GM12878 (cell line): ENCODE results near the gene DSC2. TPM values are rescaled to one million over a fixed set of nuclear protein-coding genes. Genes with fewer than 3 reads are reported as not detected.

Experiments
- ATAC-seq: fragments of 200-7000 bp; cut with Tn5 transposase; 3 replicates; pipeline ENCODE4 v1.9.1; 2020; ENCODE audit warnings: mild to moderate bottlenecking, moderate library complexity
- BruUV-seq: library from RNA; stranded (reverse); fragments of 400-500 nt; replicated peaks from 2 replicates; lab custom pipeline; 2021; lab: Mats Ljungman, UMichigan
- CTCF ChIA-PET: fragments of 300-600 bp; sonication (Branson Sonifier 250); formaldehyde crosslinking; extraction: SDS; loops from one replicate; lab custom pipeline; 2021; ENCODE audit warnings: inconsistent platforms; lab: Yijun Ruan, JAX
- POLR2A ChIA-PET: fragments of 350-600 bp; formaldehyde crosslinking; extraction: SDS; loops from one replicate; lab custom pipeline; 2021; ENCODE audit warnings: inconsistent platforms; lab: Charles Lee
- RAD21 ChIA-PET: fragments of 300-600 bp; sonication (Branson Sonifier 250); formaldehyde crosslinking; loops from one replicate; lab custom pipeline; 2023; ENCODE audit warnings: antibody characterized with exemption; ENCODE audit not compliant: unreplicated experiment; lab: Charles Lee
- SMC1A ChIA-PET: fragments of 300-600 bp; sonication (Branson Sonifier 250); formaldehyde crosslinking; loops from one replicate; lab custom pipeline; 2023; ENCODE audit not compliant: unreplicated experiment, uncharacterized antibody; lab: Charles Lee
- DNase-seq: peaks from one replicate; pipeline ENCODE4 v3.0.0-alpha.2; 2011; ENCODE audit warnings: low read depth, low spot score
- FAIRE-seq: peaks from 3 replicates; lab custom pipeline; 2011; peaks lifted over from hg19 to GRCh38; lab: Jason Lieb, UNC
- H2AFZ ChIP-seq: 2 replicates; pipeline ENCODE4 v1.6.0; 2011; ENCODE audit warnings: low read depth, low read length, control low read depth; ENCODE audit not compliant: control insufficient read depth
- H3K27ac ChIP-seq: 2 replicates; pipeline ENCODE4 v1.5.1; 2011; ENCODE audit warnings: control low read depth; ENCODE audit not compliant: control insufficient read depth, insufficient read depth
- H3K27me3 ChIP-seq, 2 experiments: replicated peaks in 1 of 2; 2 replicates each; pipeline versions ENCODE4 v1.6.0 to v1.6.1; 2011; ENCODE audit warnings: low read length in 1 of 2; ENCODE audit not compliant: control insufficient read depth in 2 of 2, insufficient read depth in 2 of 2
- H3K36me3 ChIP-seq, 2 experiments: 2 replicates each; pipeline ENCODE4 v1.5.1; 2011; ENCODE audit warnings: low read length in 1 of 2; ENCODE audit not compliant: control insufficient read depth in 2 of 2, insufficient read depth in 2 of 2
- H3K4me1 ChIP-seq: 2 replicates; pipeline ENCODE4 v1.6.1; 2011; ENCODE audit warnings: mild to moderate bottlenecking, low read length, moderate library complexity, mixed read lengths; ENCODE audit not compliant: control insufficient read depth, insufficient read depth
- H3K4me2 ChIP-seq: 2 replicates; pipeline ENCODE4 v1.6.0; 2011; ENCODE audit warnings: control low read depth; ENCODE audit not compliant: control insufficient read depth, insufficient read depth
- H3K4me3 ChIP-seq: fragments of 200-600 bp; sonication (generic); 2 replicates; pipeline ENCODE4 v1.5.1; 2016
- H3K79me2 ChIP-seq: 2 replicates; pipeline ENCODE4 v1.6.0; 2011; ENCODE audit warnings: low read length; ENCODE audit not compliant: control insufficient read depth, insufficient read depth
- H3K9ac ChIP-seq: 2 replicates; pipeline ENCODE4 v1.8.0; 2011; ENCODE audit warnings: low read length, control low read depth, mixed read lengths; ENCODE audit not compliant: control insufficient read depth, insufficient read depth
- H3K9me3 ChIP-seq: replicated peaks from 3 replicates; pipeline ENCODE4 v1.5.1; 2011; ENCODE audit warnings: mild to moderate bottlenecking, low read length; ENCODE audit not compliant: control insufficient read depth, insufficient read depth
- H4K20me1 ChIP-seq: 2 replicates; pipeline ENCODE4 v1.6.0; 2011; ENCODE audit not compliant: control insufficient read depth, insufficient read depth
- CTCF ChIP-seq, 3 experiments: IDR thresholded peaks in 2 of 3; conservative IDR thresholded peaks in 1 of 3; 2 replicates each; pipeline ENCODE4 v1.5.1; 2011; ENCODE audit warnings: low read depth in 3 of 3, low read length in 3 of 3, mild to moderate bottlenecking in 3 of 3, control low read depth in 2 of 3, moderate library complexity in 2 of 3, inconsistent platforms in 1 of 3, mixed read lengths in 1 of 3; ENCODE audit not compliant: control insufficient read depth in 2 of 3, insufficient read depth in 1 of 3; ENCODE audit errors: extremely low read depth in 1 of 3
- ESRRA ChIP-seq: IDR thresholded peaks from 2 replicates; pipeline ENCODE4 v1.6.1; 2012; ENCODE audit warnings: mild to moderate bottlenecking, low read length, improper control_type of control experiment
- NBN ChIP-seq: fragments of 450-650 bp; IDR thresholded peaks from 2 replicates; pipeline ENCODE4 v1.6.1; 2016
- ZNF687 ChIP-seq: fragments of 450-650 bp; IDR thresholded peaks from 2 replicates; pipeline ENCODE4 v1.6.1; 2017; ENCODE audit warnings: mild to moderate bottlenecking, moderate library complexity
- WGBS: methylation state at CpG from one replicate; pipeline ENCODE4 v1.1.6; 2016; ENCODE audit warnings: low lambda C conversion rate; ENCODE audit not compliant: insufficient replicate concordance, insufficient coverage; ENCODE audit errors: missing lambda C conversion rate; 5-methylcytosine and 5-hydroxymethylcytosine counted together
- in situ Hi-C: fragments of 300-500 bp; cut with MboI; formaldehyde crosslinking; loops from 9 replicates; pipeline ENCODE4 v1.14.3; 2018; ENCODE audit warnings: mixed read lengths
- intact Hi-C: fragments of 100-400 bp; cut with micrococcal nuclease; formaldehyde crosslinking; loops from one replicate; pipeline ENCODE4 v1.14.2; 2022; ENCODE audit not compliant: unreplicated experiment
- polyA plus RNA-seq, 11 experiments: library from polyadenylated mRNA; depleted of rRNA in 4 of 11; unstranded in 6 of 11; stranded (reverse) in 5 of 11; fragments of >200 nt; fragmentation: Nextera tagmentation in 4 of 11; fragmentation: Illumina TruSeq in 1 of 11; extraction: Ambion mirVana in 4 of 11; extraction: Trizol in 1 of 11; gene quantifications; 1 replicate in 1 of 11; 2 replicates in 10 of 11; pipeline versions ENCODE4 v1.2.1 to v1.2.3, GENCODE V29; 2011 to 2016; ENCODE audit warnings: inconsistent platforms in 2 of 11, missing spikeins in 2 of 11, low read depth in 1 of 11
- total RNA-seq, 4 experiments: library from RNA; depleted of rRNA in 3 of 4; stranded (reverse); fragments of >200 nt in 3 of 4; fragmentation: Illumina TruSeq in 1 of 4; extraction: Trizol in 1 of 4; gene quantifications; 2 replicates each; pipeline versions ENCODE4 v1.2.1 to v1.2.3, GENCODE V29; 2013 to 2021

The DSC2 gene
- total and polyA plus RNA-seq, 10 of the 15 experiments (the other 5 are each of a cell fraction or from before 2014, with no cell fraction given) = 1.2 to 4.9 (median 3.0) TPM; not detected in 1

- H2AFZ ChIP-seq = no peak overlapping the region
- intact Hi-C loops (no loop called here), in situ Hi-C loops (no loop called here)
- CTCF ChIA-PET = no interaction called here
- RAD21 ChIA-PET = no interaction called here
- H4K20me1 ChIP-seq = no peaks in the 10 kb centered on the region
- peaks cover 6% of the 10 kb centered on the region; the same call in 2 of the 3 replicates for H3K9me3 ChIP-seq
- H3K27me3 ChIP-seq = peaks cover 2 to 20% of the 10 kb centered on the region in 2 experiments
- no peak overlapping the region for H3K27ac ChIP-seq
- no peaks in the 10 kb centered on the region for H3K4me1 ChIP-seq
- no TSS peak for BruUV-seq
- POLR2A ChIA-PET = no interaction called here
- no peak overlapping the region for H3K4me2 ChIP-seq
- no peak overlapping the region for H3K4me3 ChIP-seq
- H3K79me2 ChIP-seq = no peaks in the 10 kb centered on the region
- no peaks in the 10 kb centered on the region for H3K36me3 ChIP-seq
- 61% methylated on average over 41 of the region's 52 CpGs for WGBS
- ATAC-seq = no peak
- no peak for FAIRE-seq
- TF ChIP-seq NBN (no peak), ZNF687 (no peak), ESRRA (no peak), CTCF (IDR thresholded peaks at IDR 0.05 in 2 of 3, conservative IDR thresholded peaks at IDR 0.05 in 1 of 3; ENCODE audit: control insufficient read depth in 2 of 3, extremely low read depth in 1 of 3, insufficient read depth in 1 of 3, low read depth in 3 of 3, low read length in 3 of 3) (no peak)
- SMC1A ChIA-PET = interaction anchor here (0.9 kb wide), 1 partner anchor 14 kb away, joined by 3 read pairs; no protein-coding TSS in a partner anchor
- H3K9ac ChIP-seq = no peak overlapping the region
- no peak for DNase-seq
Measured at GRCh38 chr18:31041271-31042083, 60.7 kb downstream of the DSC2 start.
